Brain microvascular endothelial cell (primary cell): ENCODE results near the gene TMTC4.
A peak's percentile ranks its signal among the peaks of the same experiment; 100 is the strongest.

Source experiments
- DNase-seq: peaks from one replicate; pipeline ENCODE4 v3.0.0-alpha.2; 2020
- H3K27ac ChIP-seq: fragments of 250-450 bp; sonication (Bioruptor Pico); 2 replicates; pipeline ENCODE4 v1.5.1; 2020; ENCODE audit warnings: mild to moderate bottlenecking, moderate library complexity
- H3K27me3 ChIP-seq: fragments of 250-450 bp; sonication (Bioruptor Pico); replicated peaks from 2 replicates; pipeline ENCODE4 v1.5.1; 2020; ENCODE audit warnings: mild to moderate bottlenecking
- H3K36me3 ChIP-seq: fragments of 250-450 bp; sonication (Bioruptor Pico); replicated peaks from 2 replicates; pipeline ENCODE4 v1.5.1; 2020; ENCODE audit warnings: mild to moderate bottlenecking
- H3K4me3 ChIP-seq: 2 replicates; pipeline ENCODE4 v1.5.1; 2011; ENCODE audit warnings: low read depth, mild to moderate bottlenecking, control low read depth, low read length, moderate library complexity
- CTCF ChIP-seq: IDR thresholded peaks from 2 replicates; pipeline ENCODE4 v1.5.1; 2011; ENCODE audit warnings: low read depth, mild to moderate bottlenecking, moderate library complexity, low read length, control low read depth, inconsistent platforms; ENCODE audit errors: missing control alignments
- in situ Hi-C: cut with HindIII; loops from 2 replicates; pipeline ENCODE4 v1.10.0; 2017; ENCODE audit warnings: low sequenced_read_pairs, low pct_ligation_motif_present

TMTC4 gene

GRCh38 chr13:100637380-100637779 is 37.2 kb downstream of the TMTC4 start:
- no peak overlapping the region for H3K27ac ChIP-seq
- H3K4me3 ChIP-seq: no peak overlapping the region
- no peak for DNase-seq
- no peaks in the 10 kb centered on the region for H3K27me3 ChIP-seq
- in situ Hi-C loops: no loop called here
- H3K36me3 ChIP-seq: no peaks in the 10 kb centered on the region
- no peak for TF ChIP-seq CTCF

GRCh38 chr13:100636441-100636840 is 38.2 kb downstream of the TMTC4 start:
- no peak for TF ChIP-seq CTCF
- Histone ChIP-seq H3K27ac (no peak overlapping the region), H3K27me3 (no peaks in the 10 kb centered on the region), H3K4me3 (no peak overlapping the region), H3K36me3 (no peaks in the 10 kb centered on the region)
- in situ Hi-C loops: no loop called here
- no peak for DNase-seq

DNA sequence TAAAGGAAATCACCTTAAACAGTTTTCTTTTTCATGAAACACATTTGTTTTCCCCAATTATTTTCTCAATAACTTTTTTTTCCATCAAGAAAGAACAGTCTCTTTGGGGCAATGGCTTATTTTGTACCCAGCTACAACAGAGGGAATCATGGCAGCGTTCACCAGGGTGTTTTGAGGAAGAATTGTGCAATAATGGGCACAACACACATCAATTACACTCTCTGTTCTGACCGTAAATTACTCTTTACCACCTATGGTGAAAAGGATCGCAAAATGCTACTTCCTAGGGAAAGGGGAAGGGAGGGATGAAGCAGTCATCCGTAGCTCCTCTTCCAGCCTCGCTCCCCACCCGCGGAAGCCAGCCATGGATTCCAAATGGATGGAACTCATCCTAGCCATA is 38.6 kb downstream of the TMTC4 start:
- no peak for DNase-seq
- Histone ChIP-seq H3K36me3 (no peaks in the 10 kb centered on the region), H3K4me3 (no peak overlapping the region), H3K27ac (no peak overlapping the region), H3K27me3 (no peaks in the 10 kb centered on the region)
- TF ChIP-seq CTCF: no peak
- in situ Hi-C loops: no loop called here

DNA sequence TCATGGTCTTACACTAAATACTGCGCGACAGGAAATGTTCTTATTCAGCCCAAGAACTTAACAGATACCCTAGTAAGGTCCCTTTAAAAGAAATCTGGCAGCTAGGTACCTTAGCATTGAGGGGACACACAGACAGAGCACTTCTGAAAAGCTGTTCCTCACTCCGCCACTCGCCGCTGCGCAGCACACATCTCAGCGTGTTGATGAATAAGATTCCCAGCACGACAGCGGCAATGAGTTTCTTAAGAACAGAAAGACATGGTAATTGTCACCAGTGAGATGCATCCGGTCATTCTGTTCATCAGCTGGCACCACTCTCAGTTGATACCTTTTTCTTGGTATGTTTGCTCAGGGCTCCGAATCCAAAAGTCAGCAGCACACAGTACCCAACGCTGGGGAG is 39.9 kb downstream of the TMTC4 start:
- Histone ChIP-seq H3K27me3 (no peaks in the 10 kb centered on the region), H3K36me3 (no peaks in the 10 kb centered on the region), H3K4me3 (no peak overlapping the region), H3K27ac (no peak overlapping the region)
- TF ChIP-seq CTCF: no peak
- in situ Hi-C loops: no loop called here
- no peak for DNase-seq

GRCh38 chr13:100633461-100633860 is 41.1 kb downstream of the TMTC4 start:
- Histone ChIP-seq H3K27ac (no peak overlapping the region), H3K36me3 (no peaks in the 10 kb centered on the region), H3K4me3 (no peak overlapping the region), H3K27me3 (no peaks in the 10 kb centered on the region)
- in situ Hi-C loops: no loop called here
- peak; percentile 27 for DNase-seq
- TF ChIP-seq CTCF: no peak

GRCh38 chr13:100630555-100630954 is 44.0 kb downstream of the TMTC4 start:
- no peaks in the 10 kb centered on the region for H3K27me3 ChIP-seq
- in situ Hi-C loops: no loop called here
- no peak for DNase-seq
- H3K4me3 ChIP-seq: no peak overlapping the region
- no peaks in the 10 kb centered on the region for H3K36me3 ChIP-seq
- H3K27ac ChIP-seq: no peak overlapping the region
- TF ChIP-seq CTCF: no peak
